Measurements from ENCODE around the gene GOLGA5.

Gene GOLGA5

GRCh38 chr14:92880851-92881250 is 86.7 kb downstream of the GOLGA5 start:
- no peak for DNase-seq

DNA sequence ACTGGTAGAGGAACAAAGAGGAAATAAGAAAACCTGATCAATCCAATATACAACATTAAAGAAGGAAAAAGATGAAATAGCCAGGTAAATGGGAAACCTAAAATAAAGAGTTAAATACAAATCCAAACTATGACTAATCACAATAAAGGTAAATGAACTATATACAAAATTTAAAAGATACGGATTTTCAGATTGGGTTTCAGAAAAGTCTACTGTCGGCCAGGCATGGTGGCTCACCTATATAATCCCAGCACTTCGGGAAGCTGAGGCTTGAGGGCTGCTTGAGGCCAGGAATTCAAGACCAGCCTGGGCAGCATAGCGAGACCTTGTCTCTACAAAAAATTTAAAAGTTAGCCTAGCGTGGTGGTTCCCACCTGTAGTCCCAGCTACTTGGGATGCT is 89.0 kb downstream of the GOLGA5 start:
- no peak for DNase-seq

DNA sequence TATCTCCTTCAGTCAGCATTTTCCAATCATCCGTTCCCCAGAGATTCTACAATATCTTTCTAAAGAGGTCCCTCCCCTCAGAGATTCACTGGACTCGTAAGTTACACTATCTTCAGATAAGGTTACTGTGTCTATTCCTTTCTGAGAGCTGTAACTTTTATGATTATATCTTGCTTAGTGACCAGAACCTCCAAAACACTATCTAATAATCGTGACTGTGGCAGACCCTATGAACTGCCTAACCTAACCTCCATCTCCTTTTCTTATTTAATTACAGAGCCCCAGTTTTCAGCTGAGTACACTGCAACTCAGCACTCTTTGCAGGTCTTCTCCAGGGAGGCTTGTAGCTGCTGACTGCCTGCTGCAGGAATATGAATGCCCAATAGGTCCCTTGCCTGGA is 90.3 kb downstream of the GOLGA5 start:
- no peak for DNase-seq

DNA sequence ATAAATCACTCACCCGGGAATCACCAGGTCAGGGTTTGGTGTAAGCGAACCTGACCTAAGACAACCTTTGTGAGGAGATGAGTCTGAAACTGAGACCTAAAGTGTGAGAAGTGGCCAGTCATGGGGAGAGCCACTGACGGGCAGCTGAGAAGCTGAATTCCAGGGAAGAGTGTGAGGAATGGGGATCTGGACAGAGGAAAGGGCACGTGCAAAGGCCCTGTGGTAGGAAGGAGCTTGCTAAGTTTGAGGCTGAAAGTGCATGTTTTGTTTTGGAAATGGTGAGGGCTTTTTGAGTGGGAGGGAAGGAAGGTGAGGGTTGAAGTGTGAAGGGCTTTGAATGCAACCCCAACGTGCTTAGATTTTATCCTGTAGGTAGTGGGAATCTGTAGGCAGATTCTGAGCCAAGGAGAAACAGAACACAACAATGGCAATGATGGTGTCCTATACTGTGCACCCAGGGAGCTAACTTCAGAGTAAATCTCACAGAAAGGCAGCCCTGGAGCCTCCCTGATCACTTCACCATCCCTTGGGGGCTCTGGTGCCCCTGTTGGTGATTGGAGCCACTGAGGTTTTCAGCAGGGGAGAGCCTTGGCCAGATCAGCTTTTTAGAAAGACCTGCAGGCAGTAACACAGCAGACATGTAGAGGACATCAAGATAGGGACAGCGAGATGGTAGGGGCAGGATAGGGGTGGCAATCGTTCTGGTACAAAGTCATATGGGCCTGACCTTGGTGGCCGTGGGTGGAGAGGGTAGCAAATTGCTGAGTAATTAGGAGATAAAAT is 91.4 kb downstream of the GOLGA5 start:
- DNase-seq, result no peak

- DNase-seq, result peak; percentile 81
These were observed 92.2 kb downstream of the GOLGA5 start for GRCh38 chr14:92886337-92886736.

- no peak for DNase-seq
These were observed 93.1 kb downstream of the GOLGA5 start for GRCh38 chr14:92887157-92887556.

GRCh38 chr14:92888896-92889295 is 94.8 kb downstream of the GOLGA5 start:
- DNase-seq, result no peak

Data from DMS79 (cell line).